NCI-H226 (cell line): ENCODE measurements around the gene GALNT2.

Experiments
- DNase-seq: peaks from one replicate; pipeline ENCODE4 v3.0.0-alpha.2; 2015

GALNT2 gene

DNA sequence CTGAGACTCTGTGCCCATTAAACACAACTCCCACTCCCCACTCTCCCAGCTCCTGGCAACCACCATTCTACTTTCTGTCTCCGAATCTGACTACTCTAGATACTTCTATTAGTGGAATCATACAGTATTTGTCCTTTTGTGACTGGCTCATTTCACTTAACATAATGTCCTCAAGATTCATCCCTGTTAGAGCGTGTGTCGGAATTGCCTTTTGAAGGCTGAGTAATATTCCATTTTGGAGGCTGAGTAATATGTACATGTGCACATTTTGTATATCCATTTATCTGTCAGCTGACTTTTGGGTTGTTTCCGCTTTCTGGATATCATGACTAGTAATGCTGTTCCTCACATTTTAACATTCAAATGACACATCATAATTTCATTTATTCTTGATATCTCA lies 30.3 kb downstream of the GALNT2 start:
- DNase-seq: no peak

GRCh38 chr1:230098723-230099122 lies 31.7 kb downstream of the GALNT2 start:
- no peak for DNase-seq

DNA sequence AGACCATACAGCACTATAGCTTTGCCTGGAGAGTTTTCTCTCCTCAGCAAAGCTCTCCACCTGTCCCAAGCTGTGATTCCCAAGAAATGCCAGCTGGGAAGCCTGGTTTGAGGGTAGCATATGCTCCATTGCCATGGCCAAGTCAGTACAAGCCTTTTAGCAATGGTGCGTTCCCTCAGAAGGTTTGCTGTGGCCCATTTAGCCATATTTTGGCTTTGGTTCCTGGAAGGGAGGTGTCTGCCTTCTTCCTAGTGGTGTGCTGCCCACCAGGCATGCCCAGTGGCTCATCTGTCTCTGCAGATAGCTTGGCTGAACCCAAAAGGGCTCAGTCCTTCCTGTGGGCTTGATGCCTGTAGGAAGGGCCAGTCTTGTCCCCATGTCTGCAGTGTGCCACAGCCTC lies 32.4 kb downstream of the GALNT2 start:
- no peak for DNase-seq

DNA sequence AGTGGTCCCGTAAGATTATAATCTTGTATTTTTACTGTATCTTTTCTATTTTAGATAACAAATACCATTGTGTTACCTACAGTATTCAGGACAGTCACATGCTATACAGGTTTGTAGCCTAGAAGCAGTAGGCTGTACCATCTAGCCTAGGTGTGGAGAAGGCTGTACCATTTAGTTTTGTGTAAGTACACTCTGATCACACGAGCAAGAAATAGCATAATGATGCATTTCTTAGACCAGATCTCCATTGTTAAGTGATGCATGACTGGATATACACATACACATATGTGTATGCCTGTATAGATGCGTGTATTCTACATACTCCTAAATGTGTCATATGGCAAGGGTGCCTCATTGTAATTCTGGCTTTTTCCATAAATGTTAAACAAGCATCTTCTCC lies 33.9 kb downstream of the GALNT2 start:
- no peak for DNase-seq

- no peak for DNase-seq
These were observed 34.5 kb downstream of the GALNT2 start for GRCh38 chr1:230101556-230101955.

GRCh38 chr1:230102046-230102445 lies 35.0 kb downstream of the GALNT2 start:
- DNase-seq: no peak

GRCh38 chr1:230102472-230102871 lies 35.4 kb downstream of the GALNT2 start:
- no peak for DNase-seq

GRCh38 chr1:230103306-230104173 lies 36.5 kb downstream of the GALNT2 start:
- DNase-seq: no peak

DNA sequence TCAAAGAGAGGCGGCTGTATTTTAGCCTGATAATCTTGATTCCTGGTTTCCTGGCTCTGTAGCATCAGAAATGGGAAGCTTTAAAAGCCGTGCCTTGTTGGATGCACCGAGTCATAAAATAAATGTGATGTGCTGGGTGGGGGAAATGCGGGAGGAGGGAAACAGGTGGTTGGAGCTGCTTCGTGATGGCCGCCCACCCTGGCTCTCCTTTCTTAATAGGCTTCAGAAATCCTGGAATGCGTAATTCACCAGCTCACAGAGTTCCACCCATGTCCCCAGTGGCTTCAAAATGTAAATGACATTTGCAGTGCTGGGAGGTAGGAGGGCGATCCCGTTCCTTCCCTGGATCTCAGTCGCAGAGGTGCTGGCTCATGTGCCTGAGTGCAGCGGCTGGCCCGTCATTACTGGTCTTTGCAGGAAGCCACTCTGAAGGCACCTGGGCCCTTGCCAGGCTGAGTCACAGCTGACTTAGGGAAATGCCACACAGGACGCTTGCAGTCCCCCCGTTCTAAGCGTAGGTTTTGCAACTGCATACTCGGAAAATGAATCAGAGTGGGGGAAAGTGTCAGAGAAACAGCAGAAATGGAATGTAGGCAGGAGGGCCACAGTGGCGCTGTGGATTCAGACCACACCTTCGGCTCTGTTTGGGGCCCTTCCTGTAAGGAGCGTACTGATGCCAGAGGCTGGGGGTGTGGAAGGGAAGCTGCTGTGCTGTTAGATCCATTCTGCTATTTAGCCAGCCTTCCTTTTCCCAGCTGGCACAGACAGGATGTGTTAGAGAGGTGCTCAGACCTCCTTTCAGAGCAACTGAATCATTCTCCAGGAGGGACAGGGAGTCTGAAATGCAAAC lies 37.6 kb downstream of the GALNT2 start:
- peak; percentile 91 for DNase-seq

DNA sequence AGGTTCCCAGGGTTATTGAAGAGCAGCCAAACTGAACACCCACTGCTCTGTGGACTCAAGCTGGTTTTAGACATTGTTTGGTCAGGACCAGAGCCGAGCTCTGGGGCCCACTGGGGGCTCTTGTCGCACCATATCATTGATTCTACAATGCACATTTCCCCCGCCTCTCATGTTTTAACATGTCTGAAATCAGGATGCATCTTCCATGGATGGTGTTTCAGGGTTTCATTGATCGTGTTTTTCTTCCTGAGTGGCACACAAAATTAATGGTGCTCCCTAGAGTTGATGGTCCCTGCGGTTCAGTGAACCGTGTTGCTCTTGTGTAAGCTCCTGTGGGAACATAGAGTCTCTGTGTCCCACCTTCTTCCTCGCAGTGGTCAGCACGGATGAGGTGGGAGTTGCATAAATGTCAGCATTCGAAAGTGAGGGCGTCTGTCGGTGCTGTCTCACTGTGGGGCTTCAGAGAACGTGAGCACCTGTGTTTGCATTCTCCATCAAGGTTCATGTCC lies 38.3 kb downstream of the GALNT2 start:
- DNase-seq: no peak

- peak; percentile 31 for DNase-seq
These were observed 39.0 kb downstream of the GALNT2 start for GRCh38 chr1:230105754-230106625.

- DNase-seq: no peak
These were observed 40.9 kb downstream of the GALNT2 start for GRCh38 chr1:230107941-230108340.

- DNase-seq: no peak
These were observed 41.5 kb downstream of the GALNT2 start for GRCh38 chr1:230108580-230108979.

DNA sequence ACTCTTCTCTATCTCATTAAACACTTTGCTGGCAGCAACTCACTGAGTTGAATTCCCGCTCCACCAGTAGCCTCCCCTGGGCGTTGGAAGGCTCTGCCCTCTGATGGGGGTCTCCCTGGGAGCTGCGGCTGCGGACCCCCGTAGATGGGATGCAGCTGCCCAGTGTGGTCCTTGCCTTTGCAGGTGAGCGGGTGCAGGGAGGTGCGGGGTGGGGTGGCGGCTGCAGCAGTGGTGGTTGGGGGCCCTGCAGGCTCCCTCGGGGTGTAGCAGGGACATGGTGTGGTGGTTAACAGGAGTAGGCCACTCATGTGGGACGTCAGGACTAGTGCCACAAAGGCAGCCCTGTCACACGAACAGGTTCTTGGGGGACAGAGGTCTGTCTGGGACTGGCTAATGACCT lies 42.0 kb downstream of the GALNT2 start:
- no peak for DNase-seq

DNA sequence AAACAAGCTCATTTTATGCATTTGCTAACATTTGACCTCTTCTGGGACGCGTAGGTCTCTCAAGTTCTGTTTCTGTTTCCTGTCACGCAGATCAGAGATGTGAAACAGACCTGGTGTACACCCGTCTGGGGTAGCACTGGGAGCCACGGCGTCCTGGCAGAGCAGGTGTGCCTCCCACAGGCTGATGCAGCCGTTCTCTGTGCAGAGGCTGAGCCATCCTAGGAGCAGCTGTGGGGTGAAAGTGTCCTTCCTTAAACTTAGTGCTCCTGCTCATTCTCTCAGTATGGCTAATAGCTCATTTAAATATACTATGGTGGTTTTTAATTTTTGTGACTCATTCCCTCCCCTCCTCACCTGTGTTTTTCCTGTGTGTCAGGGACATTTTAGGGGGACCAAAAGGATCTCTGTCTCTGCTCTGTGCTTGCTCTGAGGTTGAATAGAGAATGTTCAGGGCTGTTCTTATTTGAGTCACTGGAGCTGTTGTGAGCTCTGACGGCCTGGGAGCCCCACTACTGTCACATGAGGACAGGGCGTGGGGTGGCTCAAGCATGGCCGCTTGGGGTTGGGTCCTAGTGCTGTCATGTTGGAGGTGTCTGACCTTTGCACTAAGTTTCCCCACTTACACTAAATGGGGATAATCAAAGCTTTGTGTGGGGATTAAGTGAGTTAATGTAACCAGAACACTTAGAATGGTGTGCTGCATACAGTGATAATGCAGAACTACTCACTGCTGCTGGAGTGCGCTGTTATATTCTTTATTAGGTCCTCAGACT lies 43.0 kb downstream of the GALNT2 start:
- no peak for DNase-seq

DNA sequence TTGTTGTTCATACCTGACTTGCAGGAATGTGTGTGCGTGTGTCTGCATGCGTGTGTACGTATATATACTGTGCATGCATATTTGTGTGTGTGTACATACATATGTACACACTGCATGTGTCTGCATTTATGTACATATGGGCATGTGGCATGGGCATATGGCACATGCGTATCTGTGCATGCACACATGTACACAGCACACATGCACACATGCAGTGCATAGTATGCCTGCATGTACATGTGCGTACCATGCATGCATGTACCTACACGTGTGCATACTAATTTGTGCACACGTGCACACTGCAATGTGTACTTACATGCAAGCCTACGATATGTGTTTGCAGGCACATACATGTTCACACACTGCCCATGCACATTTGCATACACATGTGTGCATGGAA lies 43.9 kb downstream of the GALNT2 start:
- DNase-seq: no peak

DNA sequence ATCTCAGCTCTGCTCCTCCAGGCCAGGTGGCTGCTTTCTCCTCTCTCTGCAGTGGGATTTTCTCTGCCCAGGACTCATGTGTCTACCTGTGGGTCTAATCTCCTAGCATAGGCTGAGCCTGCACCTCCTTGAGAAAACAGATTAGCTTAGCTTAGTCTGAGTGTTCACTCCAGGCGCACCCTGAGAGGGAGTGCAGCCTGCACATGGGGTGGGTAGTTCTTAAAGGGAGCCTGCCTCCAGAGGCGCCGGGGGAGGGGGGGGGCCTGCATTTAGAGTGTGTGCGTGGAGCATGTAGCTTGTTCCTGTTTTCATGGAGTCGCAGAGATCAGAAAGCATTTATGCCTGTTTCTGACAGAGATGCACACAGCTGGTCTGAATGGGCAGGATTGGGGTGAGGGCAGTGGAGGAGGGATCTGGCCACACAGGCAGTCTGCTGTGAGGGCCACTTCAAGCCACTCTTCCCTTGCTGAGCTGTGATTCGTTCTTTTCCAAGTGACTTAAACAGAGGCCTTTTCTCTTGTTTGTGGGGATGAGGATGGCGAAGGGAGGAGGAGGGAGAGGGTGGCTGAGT lies 45.2 kb downstream of the GALNT2 start:
- DNase-seq: no peak

- no peak for DNase-seq
These were observed 45.7 kb downstream of the GALNT2 start for GRCh38 chr1:230112782-230113181.

DNA sequence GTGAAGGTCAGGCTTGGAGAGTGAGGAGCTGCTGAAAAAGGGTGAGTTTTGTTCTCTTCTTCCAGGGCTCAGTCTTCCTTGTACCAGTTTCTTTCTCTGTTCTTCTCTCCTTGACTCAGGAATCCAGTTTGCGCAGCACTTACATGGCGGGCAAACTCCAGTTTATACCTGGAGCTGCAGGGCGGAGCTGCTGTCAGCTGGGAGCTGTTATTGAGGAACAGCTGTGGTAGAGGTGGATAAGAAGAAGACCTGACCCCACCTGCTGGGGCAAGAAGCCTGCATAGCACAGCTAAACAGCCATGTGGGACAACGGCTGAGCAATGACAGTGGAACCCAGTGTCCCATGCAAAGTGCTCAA lies 46.2 kb downstream of the GALNT2 start:
- DNase-seq: no peak

DNA sequence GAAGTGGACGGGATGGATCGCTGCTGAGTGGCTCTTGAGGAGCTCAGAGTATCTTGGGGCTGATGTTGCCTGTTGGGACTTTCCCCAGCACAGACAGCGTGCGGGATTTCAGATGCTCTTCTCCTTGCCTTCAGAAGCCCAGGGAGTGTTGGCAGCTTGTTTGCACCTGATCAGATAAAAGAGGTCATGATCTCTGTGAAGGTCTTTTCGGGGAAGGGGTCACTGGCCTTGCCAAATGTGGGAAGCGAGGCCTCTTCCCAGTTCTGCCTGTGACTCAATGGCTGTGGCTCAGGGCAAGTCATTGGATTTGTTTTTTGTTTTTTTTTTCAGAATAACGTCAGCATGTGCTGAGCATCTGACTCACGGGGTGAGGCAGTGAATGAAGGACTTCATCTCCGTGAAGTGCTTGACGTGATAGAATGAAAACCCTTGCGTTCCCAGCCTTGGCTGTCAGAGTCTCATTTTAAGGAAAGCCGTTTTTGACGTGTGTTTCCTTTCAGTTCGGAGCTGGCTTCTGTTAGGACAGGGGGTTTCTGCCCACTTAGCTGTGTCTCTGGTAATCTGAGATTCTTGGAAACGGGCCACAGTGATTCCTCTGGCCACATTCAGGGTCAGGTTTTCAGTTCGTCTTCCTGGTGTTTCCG lies 46.7 kb downstream of the GALNT2 start:
- peak; percentile 66 for DNase-seq

GRCh38 chr1:230114237-230114651 lies 47.2 kb downstream of the GALNT2 start:
- no peak for DNase-seq
